GM12873 (cell line): ENCODE data around the gene CFAP157.

ENCODE experiments used
- CTCF ChIP-seq: IDR thresholded peaks from 2 replicates; pipeline ENCODE4 v1.5.1; 2012; ENCODE audit warnings: low read depth, mild to moderate bottlenecking, moderate library complexity, low read length, control low read depth; ENCODE audit not compliant: insufficient read depth; ENCODE audit errors: missing control alignments

Gene CFAP157

GRCh38 chr9:127706836-127707241, at the start of gene CFAP157:
CFAP157 (plus strand) TSS chr9:127706988; CDS start chr9:127707032, 44 bp downstream.
- TF ChIP-seq CTCF, result no peak

DNA sequence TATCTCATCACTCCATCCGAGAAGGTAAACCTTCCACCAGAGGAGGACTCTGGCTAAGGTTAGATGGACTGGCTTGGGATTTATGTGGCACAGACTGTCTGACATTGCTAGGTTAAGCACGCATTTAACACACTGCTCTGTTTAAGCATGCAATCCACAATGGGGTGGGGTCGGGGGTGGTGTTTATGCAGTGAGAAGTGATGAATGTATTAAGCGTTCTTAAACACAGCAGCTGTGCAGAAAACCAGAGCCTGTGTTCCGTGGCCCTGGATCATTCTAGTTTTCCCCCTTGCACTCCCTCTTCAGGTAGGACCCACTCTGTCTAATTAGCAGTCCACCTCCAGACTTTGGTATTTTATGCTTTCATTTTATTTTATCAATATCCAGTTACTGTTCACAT, 48.4 kb upstream of the CFAP157 start:
- TF ChIP-seq CTCF, result no peak

DNA sequence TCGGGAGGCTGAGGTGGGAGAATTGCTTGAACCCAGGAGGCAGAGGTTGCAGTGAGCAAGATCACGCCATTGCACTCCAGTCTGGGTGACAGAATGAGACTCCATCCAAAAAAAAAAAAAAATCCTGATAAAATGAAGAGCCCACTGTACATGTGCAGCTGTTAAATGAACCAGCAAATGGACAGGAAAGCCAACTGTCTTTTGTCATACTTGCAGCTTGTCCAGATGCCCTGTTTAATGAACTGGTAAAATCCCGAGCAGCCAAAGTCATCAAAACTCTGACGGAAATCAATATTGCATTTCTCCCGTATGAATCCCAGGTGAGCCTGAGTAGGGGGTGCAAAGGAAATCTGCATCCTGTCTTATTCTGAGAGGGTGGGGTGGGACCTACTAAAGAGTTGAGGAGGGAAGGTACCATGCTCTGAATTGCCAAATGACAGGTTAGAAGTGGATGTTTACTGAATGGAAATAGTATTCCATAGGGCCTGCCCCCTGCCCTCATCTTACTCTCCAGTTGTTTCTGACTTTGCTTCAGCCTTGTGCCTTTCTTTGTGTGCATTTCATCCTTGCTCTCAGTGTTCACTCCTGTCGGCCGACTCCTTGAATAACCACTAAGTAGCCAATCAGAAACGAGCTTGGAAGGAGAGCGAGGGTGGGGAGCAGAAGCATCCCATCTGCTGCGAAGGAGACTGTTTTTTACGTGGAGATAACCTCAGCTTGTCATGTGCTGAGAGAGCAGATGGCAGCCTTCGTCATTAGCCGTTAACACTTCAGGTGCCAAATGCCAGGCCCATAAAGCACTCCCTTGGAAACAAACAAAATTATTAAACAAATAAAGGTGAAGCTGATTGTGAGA, 45.7 kb upstream of the CFAP157 start:
- TF ChIP-seq CTCF, result no peak

DNA sequence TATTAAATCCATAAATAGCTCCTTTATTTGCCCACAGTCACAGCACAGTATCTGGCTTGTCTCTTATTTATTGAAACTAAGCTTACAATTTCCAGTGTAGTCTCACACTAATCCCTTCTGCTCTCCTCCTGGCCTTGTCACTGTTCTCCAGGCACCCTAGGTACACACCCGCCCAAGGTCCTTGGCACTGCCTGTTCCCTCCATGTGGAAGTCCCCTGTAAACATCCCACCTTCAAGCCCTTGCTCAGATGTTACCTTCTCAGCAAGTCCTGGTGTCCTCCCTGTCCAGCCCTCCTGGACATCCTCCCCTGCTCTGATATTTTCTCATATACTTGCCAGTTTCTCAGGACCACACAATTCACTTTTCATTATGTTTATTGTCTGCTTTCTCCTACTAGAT, 44.2 kb upstream of the CFAP157 start:
- TF ChIP-seq CTCF, result no peak

DNA sequence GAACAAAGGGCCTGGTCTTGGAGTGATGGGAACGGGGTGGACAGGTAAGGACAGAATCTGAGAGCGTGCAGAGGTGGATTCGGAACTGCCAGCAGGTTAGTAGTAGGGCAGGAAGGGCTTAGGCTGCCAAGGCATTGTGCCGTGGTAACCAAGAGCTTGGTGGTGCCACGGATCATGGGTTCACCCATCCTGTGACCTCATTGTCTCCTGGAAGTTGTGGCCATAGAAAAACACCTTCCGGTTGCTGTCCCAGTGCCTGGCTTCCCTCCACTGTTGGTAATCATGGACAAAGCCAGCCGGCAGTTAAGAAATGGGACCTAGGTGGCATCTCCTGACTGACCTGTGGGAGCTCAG, 42.5 kb upstream of the CFAP157 start:
- no peak for TF ChIP-seq CTCF

GRCh38 chr9:127664678-127665507, 41.9 kb upstream of the CFAP157 start:
- TF ChIP-seq CTCF, result no peak

DNA sequence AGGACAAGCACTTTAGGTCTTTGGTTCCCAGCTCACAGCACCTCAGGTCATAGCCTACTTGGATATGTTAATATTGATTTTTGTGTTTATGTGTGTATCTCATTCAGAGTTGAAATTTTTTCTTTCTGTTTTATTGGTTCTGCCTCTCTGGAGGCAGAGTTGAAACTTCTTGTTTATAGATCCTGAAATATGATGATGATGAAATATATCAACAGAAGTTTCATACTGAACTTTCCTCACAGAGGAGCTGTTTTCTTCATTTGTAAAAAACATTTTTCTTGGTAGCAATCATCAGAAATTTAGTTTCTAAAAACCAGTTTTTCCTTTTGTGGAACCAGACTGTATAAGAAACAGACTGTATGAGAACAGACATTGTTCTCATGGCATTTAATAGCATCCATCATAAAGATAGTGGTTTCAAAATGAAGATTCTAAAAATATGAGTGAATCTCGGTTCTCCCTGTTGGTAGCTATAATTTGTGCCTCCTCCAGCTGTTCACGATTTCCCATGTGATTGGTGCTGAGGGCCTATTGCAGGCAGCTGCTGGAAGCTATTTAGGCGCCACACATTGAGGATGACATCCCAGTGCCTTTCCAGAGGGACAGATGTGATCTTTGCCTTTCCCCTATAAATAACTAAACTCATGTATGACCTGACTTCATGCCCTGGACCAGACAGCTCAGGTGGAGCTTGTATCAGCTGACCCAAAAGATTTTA, 39.5 kb upstream of the CFAP157 start:
- no peak for TF ChIP-seq CTCF
